Keratinocyte (primary cell): ENCODE measurements around the gene SELENON. TPM values are rescaled to one million over a fixed set of nuclear protein-coding genes. Genes with fewer than 3 reads are reported as not detected.

ENCODE experiments used
- DNase-seq: peaks from one replicate; pipeline ENCODE4 v3.0.0-alpha.2; 2011; ENCODE audit warnings: low read depth, missing footprints, low spot score
- FAIRE-seq: peaks from 2 replicates; lab custom pipeline; 2011; peaks lifted over from hg19 to GRCh38; lab: Jason Lieb, UNC
- H2AFZ ChIP-seq: 2 replicates; pipeline ENCODE4 v1.6.0; 2012; ENCODE audit warnings: low read length, control low read depth, inconsistent platforms; ENCODE audit not compliant: control insufficient read depth
- H3K27ac ChIP-seq: 2 replicates; pipeline ENCODE4 v1.5.1; 2011; ENCODE audit warnings: low read length; ENCODE audit not compliant: control insufficient read depth, insufficient read depth
- H3K27me3 ChIP-seq: 3 replicates; pipeline ENCODE4 v1.6.0; 2011; ENCODE audit warnings: low read length; ENCODE audit not compliant: control insufficient read depth, insufficient read depth; ENCODE audit errors: extremely low read depth
- H3K36me3 ChIP-seq, 2 experiments: 2 replicates in 1 of 2; 3 replicates in 1 of 2; pipeline ENCODE4 v1.5.1; 2011; ENCODE audit warnings: low read length in 2 of 2, mild to moderate bottlenecking in 1 of 2; ENCODE audit not compliant: control insufficient read depth in 2 of 2, insufficient read depth in 2 of 2; ENCODE audit errors: extremely low read depth in 1 of 2
- H3K4me1 ChIP-seq: 3 replicates; pipeline ENCODE4 v1.5.1; 2011; ENCODE audit warnings: low read length; ENCODE audit not compliant: control insufficient read depth, insufficient read depth; ENCODE audit errors: extremely low read depth
- H3K4me2 ChIP-seq: 3 replicates; pipeline ENCODE4 v1.6.0; 2011; ENCODE audit warnings: low read depth, low read length; ENCODE audit not compliant: control insufficient read depth, insufficient read depth; ENCODE audit errors: extremely low read depth
- H3K4me3 ChIP-seq, 3 experiments: fragments of 200-600 bp in 1 of 3; sonication (generic) in 1 of 3; 2 replicates in 2 of 3; 3 replicates in 1 of 3; pipeline ENCODE4 v1.5.1; 2011 to 2016; ENCODE audit warnings: low read length in 3 of 3, mild to moderate bottlenecking in 3 of 3, control low read depth in 2 of 3, inconsistent platforms in 1 of 3, low read depth in 1 of 3, mixed read lengths in 1 of 3, mixed run types in 1 of 3, moderate library complexity in 1 of 3; ENCODE audit not compliant: control insufficient read depth in 2 of 3, insufficient read depth in 2 of 3; ENCODE audit errors: extremely low read depth in 1 of 3
- H3K79me2 ChIP-seq: 2 replicates; pipeline ENCODE4 v1.6.0; 2012; ENCODE audit warnings: low read length; ENCODE audit not compliant: control insufficient read depth, insufficient read depth
- H3K9ac ChIP-seq: 3 replicates; pipeline ENCODE4 v1.6.0; 2011; ENCODE audit warnings: low read length; ENCODE audit not compliant: control insufficient read depth, insufficient read depth; ENCODE audit errors: extremely low read depth
- H3K9me1 ChIP-seq: 3 replicates; pipeline ENCODE4 v1.6.0; 2011; ENCODE audit warnings: low read length; ENCODE audit not compliant: control insufficient read depth, insufficient read depth; ENCODE audit errors: extremely low read depth
- H3K9me3 ChIP-seq: 2 replicates; pipeline ENCODE4 v1.5.1; 2012; ENCODE audit warnings: low read depth, low read length; ENCODE audit not compliant: control insufficient read depth
- H4K20me1 ChIP-seq: 3 replicates; pipeline ENCODE4 v1.6.0; 2011; ENCODE audit warnings: low read length; ENCODE audit not compliant: control insufficient read depth, insufficient read depth; ENCODE audit errors: extremely low read depth
- CTCF ChIP-seq, 3 experiments: IDR thresholded peaks in 1 of 3; conservative IDR thresholded peaks in 1 of 3; optimal IDR thresholded peaks in 1 of 3; 2 replicates in 2 of 3; 3 replicates in 1 of 3; pipeline versions ENCODE3 to v1.5.1; 2011; ENCODE audit warnings: low read length in 3 of 3, mild to moderate bottlenecking in 3 of 3, moderate library complexity in 2 of 3, control low read depth in 1 of 3, inconsistent platforms in 1 of 3; ENCODE audit not compliant: insufficient read depth in 2 of 3; ENCODE audit errors: extremely low read depth in 1 of 3
- EZH2 ChIP-seq: IDR thresholded peaks from one replicate; pipeline ENCODE4 v1.6.1; 2012; ENCODE audit warnings: inconsistent platforms, mild to moderate bottlenecking, low read length, moderate library complexity
- dilution Hi-C: fragments of 300-500 bp; cut with MboI; formaldehyde crosslinking; loops from one replicate; pipeline ENCODE4 v1.7.0; 2020; ENCODE audit warnings: low sequenced_read_pairs; ENCODE audit not compliant: extremely low pct_ligation_motif_present
- polyA plus RNA-seq, 5 experiments: library from polyadenylated mRNA; depleted of rRNA in 3 of 5; stranded (reverse) in 3 of 5; stranded (forward) in 1 of 5; unstranded in 1 of 5; fragments of >200 nt; gene quantifications; 1 replicate in 1 of 5; 2 replicates in 3 of 5; 3 replicates in 1 of 5; pipeline versions ENCODE4 v1.2.1 to v1.2.3, GENCODE V29; 2011 to 2012; ENCODE audit warnings: missing spikeins in 2 of 5, low read depth in 1 of 5, low replicate concordance in 1 of 5

The SELENON gene
- polyA plus RNA-seq, 1 donor (not counting 4 experiments of a cell fraction or from before 2014, with no cell fraction given) = 15.4 TPM

GRCh38 chr1:25810341-25811299, 10.6 kb downstream of the SELENON start:
- H3K79me2 ChIP-seq = no peaks in the 10 kb centered on the region
- no peaks in the 10 kb centered on the region for H4K20me1 ChIP-seq
- H3K4me3 ChIP-seq = no peak overlapping the region
- H3K9me1 ChIP-seq = no peaks in the 10 kb centered on the region
- no peak overlapping the region for H3K27ac ChIP-seq
- H3K9ac ChIP-seq = no peak overlapping the region
- FAIRE-seq (no peak), DNase-seq (no peak)
- TF ChIP-seq CTCF (optimal IDR thresholded peaks at IDR 0.05 in 1 of 3, IDR thresholded peaks at IDR 0.05 in 1 of 3, conservative IDR thresholded peaks at IDR 0.05 in 1 of 3; ENCODE audit: extremely low read depth in 1 of 3, insufficient read depth in 2 of 3, low read length in 3 of 3) (peak; percentile 84 to 96 (median 96)), EZH2 (no peak)
- H3K4me1 ChIP-seq = no peaks in the 10 kb centered on the region
- peaks cover 24 to 28% of the 10 kb centered on the region in 2 experiments for H3K36me3 ChIP-seq
- H3K9me3 ChIP-seq = no peaks in the 10 kb centered on the region
- dilution Hi-C loops = no loop called here
- H2AFZ ChIP-seq = no peak overlapping the region
- no peaks in the 10 kb centered on the region for H3K27me3 ChIP-seq
- H3K4me2 ChIP-seq = no peak overlapping the region

GRCh38 chr1:25811384-25812082, 11.5 kb downstream of the SELENON start:
- no peak overlapping the region for H3K9ac ChIP-seq
- no peaks in the 10 kb centered on the region for H4K20me1 ChIP-seq
- H3K27me3 ChIP-seq = no peaks in the 10 kb centered on the region
- no peak overlapping the region for H3K27ac ChIP-seq
- no peaks in the 10 kb centered on the region for H3K79me2 ChIP-seq
- peaks cover under 1% of the 10 kb centered on the region for H3K9me1 ChIP-seq
- H3K4me2 ChIP-seq = no peak overlapping the region
- peaks cover 18 to 30% of the 10 kb centered on the region in 2 experiments for H3K36me3 ChIP-seq
- H3K4me1 ChIP-seq = no peaks in the 10 kb centered on the region
- DNase-seq (no peak), FAIRE-seq (no peak)
- no peaks in the 10 kb centered on the region for H3K9me3 ChIP-seq
- H2AFZ ChIP-seq = no peak overlapping the region
- H3K4me3 ChIP-seq = no peak overlapping the region
- no peak for TF ChIP-seq CTCF (optimal IDR thresholded peaks at IDR 0.05 in 1 of 3, IDR thresholded peaks at IDR 0.05 in 1 of 3, conservative IDR thresholded peaks at IDR 0.05 in 1 of 3; ENCODE audit: extremely low read depth in 1 of 3, insufficient read depth in 2 of 3, low read length in 3 of 3)
- TF ChIP-seq EZH2 = no peak
- dilution Hi-C loops = no loop called here
